Naive thymus-derived CD8-positive, alpha-beta T cell (primary cell): ENCODE measurements around the gene EGFLAM. TPM values are rescaled to one million over a fixed set of nuclear protein-coding genes. Genes with fewer than 3 reads are reported as not detected.
"Not testable (repeated sequence)": the region's sequence is repeated elsewhere in the genome, so short reads cannot be mapped to it uniquely, and the experiment has no call there.

ENCODE experiments used
- ATAC-seq, 2 donors: fragments of 150-1000 bp; cut with Tn5 transposase in 1 of 2; sonication (Bioruptor Pico), chemical (Tn5 transposase) in 1 of 2; 1 replicate in 1 of 2; 2 replicates in 1 of 2; pipeline ENCODE4 v1.10.0; 2021; ENCODE audit warnings: mild to moderate bottlenecking in 2 of 2, moderate library complexity in 2 of 2
- POLR2A ChIA-PET: fragments of 350-600 bp; sonication (Branson Sonifier 250); formaldehyde crosslinking; loops from one replicate; lab custom pipeline; 2021; ENCODE audit warnings: antibody characterized with exemption; lab: Charles Lee
- DNase-seq, 10 donors: peaks; one replicate each; pipeline versions ENCODE4 v3.0.0 to v3.0.0-alpha.2; 2020 to 2022
- H3K27ac Mint-ChIP-seq, 10 donors: one replicate each; pipeline ENCODE4 v1.8.0; 2020 to 2022; ENCODE audit warnings: mild to moderate bottlenecking in 10 of 10, mixed read lengths in 10 of 10, moderate library complexity in 4 of 10, inconsistent platforms in 1 of 10
- H3K27me3 Mint-ChIP-seq, 5 donors: one replicate each; pipeline ENCODE4 v1.8.0; 2021 to 2022; ENCODE audit warnings: mixed read lengths in 5 of 5
- H3K36me3 Mint-ChIP-seq, 3 donors: one replicate each; pipeline ENCODE4 v1.8.0; 2020 to 2022; ENCODE audit warnings: mixed read lengths in 3 of 3, mild to moderate bottlenecking in 2 of 3, inconsistent platforms in 1 of 3
- H3K4me1 Mint-ChIP-seq, 4 donors: one replicate each; pipeline ENCODE4 v1.8.0; 2021 to 2022; ENCODE audit warnings: mixed read lengths in 4 of 4
- H3K4me3 Mint-ChIP-seq, 10 donors: one replicate each; pipeline ENCODE4 v1.8.0; 2020 to 2022; ENCODE audit warnings: mild to moderate bottlenecking in 10 of 10, mixed read lengths in 10 of 10, moderate library complexity in 6 of 10, inconsistent platforms in 1 of 10
- H3K9me3 Mint-ChIP-seq, 9 donors: one replicate each; pipeline ENCODE4 v1.8.0; 2020 to 2022; ENCODE audit warnings: mixed read lengths in 9 of 9, mild to moderate bottlenecking in 3 of 9, inconsistent platforms in 1 of 9, moderate library complexity in 1 of 9
- polyA plus RNA-seq, 3 donors: library from polyadenylated mRNA; unstranded; fragments of 300-500 nt; fragmentation: Illumina TruSeq; gene quantifications; one replicate each; pipeline ENCODE4 v1.2.3, GENCODE V29; 2021
- total RNA-seq, 8 experiments: library from RNA in 2 of 8; stranded (reverse) in 2 of 8; gene quantifications; one replicate each; pipeline ENCODE4 v1.2.3 and lab custom pipeline; 2021 to 2026

The EGFLAM gene
- total and polyA plus RNA-seq, 5 experiments from 2014 or later: not detected

GRCh38 chr5:38393636-38394035 is 135.3 kb downstream of the EGFLAM start:
- Mint-ChIP-seq H3K4me1 (no peaks in the 10 kb centered on the region), H3K36me3 (no peaks in the 10 kb centered on the region), H3K27ac (no peak overlapping the region), H3K4me3 (no peak overlapping the region), H3K9me3 (peaks cover 0 to 1% (median 0%) of the 10 kb centered on the region in 9 donors), H3K27me3 (peaks cover 13 to 47% (median 15%) of the 10 kb centered on the region in 5 donors)
- POLR2A ChIA-PET: no interaction called here
- DNase-seq (no peak), ATAC-seq (no peak)

- no peak overlapping the region for H3K4me3 Mint-ChIP-seq
- POLR2A ChIA-PET: no interaction called here
- H3K9me3 Mint-ChIP-seq: peaks cover 0 to 1% (median 0%) of the 10 kb centered on the region in 9 donors
- ATAC-seq (no peak), DNase-seq (no peak)
- no peaks in the 10 kb centered on the region for H3K36me3 Mint-ChIP-seq
- no peaks in the 10 kb centered on the region for H3K4me1 Mint-ChIP-seq
- peaks cover 26 to 74% (median 35%) of the 10 kb centered on the region in 5 donors for H3K27me3 Mint-ChIP-seq
- H3K27ac Mint-ChIP-seq: peak overlapping the region in 1 of 10 donors; percentile 62
These were observed 138.4 kb downstream of the EGFLAM start for GRCh38 chr5:38396766-38397165.

DNA sequence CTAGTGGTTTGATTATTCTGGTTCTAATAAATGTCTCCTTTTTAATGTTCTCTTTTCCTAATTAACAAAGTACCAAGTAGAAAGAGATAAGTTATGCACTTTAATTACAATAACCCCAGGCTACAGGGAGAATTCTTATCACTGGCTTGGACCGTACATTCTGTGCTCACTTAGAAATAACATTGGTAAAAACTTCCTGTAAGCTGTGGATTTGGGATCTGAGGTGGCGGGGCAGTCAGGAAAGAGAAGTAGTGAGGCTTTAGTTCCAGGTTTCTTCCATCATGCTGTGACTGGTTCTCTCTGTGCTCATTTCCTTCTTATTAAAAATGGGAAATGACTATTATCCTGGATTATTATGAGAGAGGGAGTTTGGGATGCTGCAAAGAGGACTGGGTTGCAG is 142.0 kb downstream of the EGFLAM start:
- no peaks in the 10 kb centered on the region for H3K9me3 Mint-ChIP-seq
- POLR2A ChIA-PET: no interaction called here
- ATAC-seq: no peak
- no peaks in the 10 kb centered on the region for H3K36me3 Mint-ChIP-seq
- no peak overlapping the region for H3K4me3 Mint-ChIP-seq
- no peaks in the 10 kb centered on the region for H3K4me1 Mint-ChIP-seq
- no peak for DNase-seq
- H3K27me3 Mint-ChIP-seq: peaks cover 26 to 82% (median 38%) of the 10 kb centered on the region in 5 donors
- no peak overlapping the region for H3K27ac Mint-ChIP-seq

DNA sequence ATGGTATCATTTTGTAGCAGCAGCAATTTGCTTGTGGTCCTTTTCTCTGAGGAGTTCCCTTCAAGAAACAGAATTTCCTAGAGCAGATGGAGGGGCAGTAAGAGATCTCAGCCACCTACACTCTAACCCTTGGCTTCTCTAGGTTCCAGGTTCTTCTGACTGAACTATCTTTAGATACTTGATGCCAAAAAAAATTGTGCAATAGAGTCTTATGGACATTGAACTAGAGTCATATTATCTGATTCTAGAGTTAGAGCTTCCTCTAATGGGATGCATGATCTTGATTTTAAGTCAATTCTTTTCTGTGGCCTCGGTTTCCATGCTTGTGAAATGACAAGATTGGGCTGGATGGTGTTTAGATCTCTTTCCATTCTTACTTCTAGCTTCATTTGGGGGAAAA is 142.8 kb downstream of the EGFLAM start:
- Mint-ChIP-seq H3K4me3 (no peak overlapping the region), H3K27me3 (peaks cover 23 to 81% (median 39%) of the 10 kb centered on the region in 5 donors), H3K36me3 (no peaks in the 10 kb centered on the region), H3K9me3 (peaks cover 0 to 3% (median 0%) of the 10 kb centered on the region in 9 donors), H3K27ac (no peak overlapping the region), H3K4me1 (no peaks in the 10 kb centered on the region)
- POLR2A ChIA-PET: no interaction called here
- ATAC-seq (no peak), DNase-seq (no peak)

DNA sequence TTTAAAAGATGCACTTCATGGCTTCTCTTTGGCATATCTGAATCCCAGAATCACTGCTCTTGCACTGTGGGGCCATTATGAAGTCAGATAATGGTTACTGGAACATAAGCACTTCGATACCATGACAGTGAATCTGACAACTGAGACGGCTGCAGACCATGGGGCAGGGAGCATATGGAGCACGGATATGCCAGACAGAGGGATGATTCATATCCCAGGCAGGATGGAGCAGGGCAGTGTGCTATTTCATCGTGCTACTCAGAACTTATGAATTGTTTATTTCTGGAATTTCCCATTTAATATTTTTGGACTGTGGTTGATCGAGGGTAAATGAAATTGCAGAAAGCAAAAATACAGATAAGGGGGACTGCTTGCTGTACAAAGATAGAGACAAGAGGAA is 145.0 kb downstream of the EGFLAM start:
- H3K27ac Mint-ChIP-seq: no peak overlapping the region
- peaks cover 26 to 87% (median 39%) of the 10 kb centered on the region in 5 donors for H3K27me3 Mint-ChIP-seq
- H3K4me1 Mint-ChIP-seq: no peaks in the 10 kb centered on the region
- no peak overlapping the region for H3K4me3 Mint-ChIP-seq
- no peaks in the 10 kb centered on the region for H3K36me3 Mint-ChIP-seq
- DNase-seq: no peak
- peaks cover 0 to 3% (median 0%) of the 10 kb centered on the region in 9 donors for H3K9me3 Mint-ChIP-seq
- POLR2A ChIA-PET: no interaction called here
- ATAC-seq: no peak

GRCh38 chr5:38403877-38404635 is 145.7 kb downstream of the EGFLAM start:
- peaks cover 0 to 3% (median 0%) of the 10 kb centered on the region in 9 donors for H3K9me3 Mint-ChIP-seq
- ATAC-seq (no peak), DNase-seq (no peak)
- H3K4me3 Mint-ChIP-seq: no peak overlapping the region
- peaks cover 26 to 85% (median 35%) of the 10 kb centered on the region in 5 donors for H3K27me3 Mint-ChIP-seq
- no peak overlapping the region for H3K27ac Mint-ChIP-seq
- no peaks in the 10 kb centered on the region for H3K36me3 Mint-ChIP-seq
- no peaks in the 10 kb centered on the region for H3K4me1 Mint-ChIP-seq
- POLR2A ChIA-PET: no interaction called here

DNA sequence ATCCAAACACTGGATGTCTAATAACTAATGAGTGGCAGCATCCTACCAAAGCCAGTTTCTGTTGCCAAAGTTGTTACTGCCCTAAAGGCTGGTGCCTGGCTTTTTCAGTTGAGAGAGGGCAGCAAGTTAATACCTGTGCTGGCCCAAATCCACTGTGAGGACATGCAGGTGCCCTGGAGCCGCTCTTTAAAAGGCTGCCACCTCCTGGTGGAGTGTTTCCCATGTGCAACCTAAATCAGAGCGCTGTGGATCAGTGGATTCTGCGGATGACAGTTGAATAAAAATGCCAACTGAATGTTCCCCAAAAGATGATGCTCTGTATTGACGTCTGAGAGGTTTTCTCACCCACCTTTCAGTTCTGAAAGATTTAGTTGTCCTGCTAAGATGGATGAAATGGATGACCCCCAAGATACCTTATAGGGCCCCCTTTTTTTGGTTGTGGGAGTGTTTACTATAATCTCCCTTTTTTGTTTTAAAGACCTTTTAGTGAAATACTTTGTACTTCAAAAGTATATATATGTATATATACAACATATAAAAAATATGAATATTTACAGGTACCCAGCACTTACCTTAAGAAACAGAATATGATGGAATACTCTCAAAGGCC is 146.4 kb downstream of the EGFLAM start:
- Mint-ChIP-seq H3K4me1 (no peaks in the 10 kb centered on the region), H3K4me3 (no peak overlapping the region), H3K27ac (no peak overlapping the region), H3K27me3 (peaks cover 22 to 82% (median 35%) of the 10 kb centered on the region in 5 donors), H3K9me3 (peaks cover 0 to 3% (median 0%) of the 10 kb centered on the region in 9 donors), H3K36me3 (no peaks in the 10 kb centered on the region)
- DNase-seq (peak in 1 of 10 donors; percentile 5), ATAC-seq (no peak)
- POLR2A ChIA-PET: no interaction called here

DNA sequence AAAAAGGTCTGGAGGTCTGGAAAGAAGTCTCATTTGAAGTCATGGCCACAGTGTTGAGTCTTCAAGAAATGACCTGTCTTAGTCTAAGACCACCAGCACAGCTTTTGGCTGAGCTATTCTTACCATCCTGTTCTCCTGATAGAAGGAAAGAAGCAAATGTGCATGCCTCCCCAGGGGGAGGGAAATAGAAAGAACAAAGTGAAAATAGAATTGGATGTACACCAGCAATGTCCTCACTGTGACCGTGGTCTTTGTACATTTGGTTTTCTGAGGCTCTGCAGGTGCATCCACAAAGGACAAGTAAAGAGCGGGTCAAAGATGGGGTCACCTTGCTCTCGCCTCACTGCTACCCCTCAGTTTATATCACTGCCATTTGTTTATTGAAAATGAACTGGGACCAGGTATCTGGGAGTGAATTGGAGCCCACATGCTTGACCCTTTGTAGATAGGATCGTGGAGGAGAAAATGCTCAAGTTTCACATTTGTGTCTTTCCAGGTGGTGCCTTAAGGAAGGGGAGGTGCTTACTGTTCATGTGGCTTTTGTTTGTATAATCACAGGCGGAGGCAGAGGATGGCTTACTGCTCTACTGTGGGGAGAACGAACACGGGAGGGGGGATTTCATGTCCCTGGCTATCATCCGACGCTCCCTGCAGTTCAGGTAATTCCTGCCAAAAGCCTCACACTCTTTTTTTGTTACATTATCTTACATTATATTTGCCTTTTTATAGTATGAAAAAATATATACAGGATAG is 150.3 kb downstream of the EGFLAM start:
- Mint-ChIP-seq H3K4me3 (no peak overlapping the region), H3K4me1 (no peaks in the 10 kb centered on the region), H3K27ac (no peak overlapping the region), H3K27me3 (peaks cover 9 to 49% (median 20%) of the 10 kb centered on the region in 5 donors), H3K36me3 (no peaks in the 10 kb centered on the region), H3K9me3 (peaks cover 0 to 3% (median 0%) of the 10 kb centered on the region in 9 donors)
- no peak for DNase-seq
- ATAC-seq: no peak
- POLR2A ChIA-PET: no interaction called here

GRCh38 chr5:38410304-38410990 is 152.1 kb downstream of the EGFLAM start:
- POLR2A ChIA-PET: no interaction called here
- Mint-ChIP-seq H3K4me3 (no peak overlapping the region), H3K9me3 (peaks cover 0 to 3% (median 0%) of the 10 kb centered on the region in 9 donors), H3K36me3 (no peaks in the 10 kb centered on the region), H3K4me1 (no peaks in the 10 kb centered on the region), H3K27ac (no peak overlapping the region), H3K27me3 (peaks cover 14 to 52% (median 22%) of the 10 kb centered on the region in 5 donors)
- DNase-seq (no peak), ATAC-seq (no peak)

- Mint-ChIP-seq H3K27me3 (peaks cover 13 to 41% (median 23%) of the 10 kb centered on the region in 5 donors), H3K36me3 (no peaks in the 10 kb centered on the region)
- POLR2A ChIA-PET: no interaction called here
These were observed 155.3 kb downstream of the EGFLAM start for GRCh38 chr5:38413696-38414095.

DNA sequence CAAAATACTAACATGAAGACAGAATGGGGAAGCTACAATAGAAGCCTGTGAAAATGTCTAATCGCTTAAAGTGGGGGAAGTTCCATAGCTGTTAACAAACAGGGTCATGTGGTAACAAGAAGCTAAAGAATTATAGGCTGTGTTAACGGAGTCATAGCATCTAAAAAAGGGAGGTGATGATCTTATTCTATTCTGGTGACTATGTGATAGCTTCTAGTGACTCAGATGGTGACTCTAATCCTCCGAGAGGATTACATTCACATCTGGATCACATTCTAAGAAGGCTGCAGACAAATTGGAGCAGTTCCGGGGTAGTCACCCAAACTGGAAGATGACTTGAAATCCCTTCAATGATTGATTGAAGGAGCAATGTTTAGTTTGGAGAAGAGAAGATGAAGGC is 156.0 kb downstream of the EGFLAM start:
- no peak for DNase-seq
- Mint-ChIP-seq H3K9me3 (no peaks in the 10 kb centered on the region), H3K4me3 (no peak overlapping the region), H3K27me3 (peaks cover 13 to 46% (median 28%) of the 10 kb centered on the region in 5 donors), H3K4me1 (no peaks in the 10 kb centered on the region), H3K36me3 (no peaks in the 10 kb centered on the region), H3K27ac (no peak overlapping the region)
- POLR2A ChIA-PET: no interaction called here
- ATAC-seq: no peak

More at GRCh38 chr5:38413696-38414095, 155.3 kb downstream of the EGFLAM start:
- no peaks in the 10 kb centered on the region for H3K4me1 Mint-ChIP-seq
- H3K27ac Mint-ChIP-seq: no peak overlapping the region
- H3K4me3 Mint-ChIP-seq: no peak overlapping the region
- H3K9me3 Mint-ChIP-seq: no peaks in the 10 kb centered on the region
- DNase-seq (no peak), ATAC-seq (no peak)

DNA sequence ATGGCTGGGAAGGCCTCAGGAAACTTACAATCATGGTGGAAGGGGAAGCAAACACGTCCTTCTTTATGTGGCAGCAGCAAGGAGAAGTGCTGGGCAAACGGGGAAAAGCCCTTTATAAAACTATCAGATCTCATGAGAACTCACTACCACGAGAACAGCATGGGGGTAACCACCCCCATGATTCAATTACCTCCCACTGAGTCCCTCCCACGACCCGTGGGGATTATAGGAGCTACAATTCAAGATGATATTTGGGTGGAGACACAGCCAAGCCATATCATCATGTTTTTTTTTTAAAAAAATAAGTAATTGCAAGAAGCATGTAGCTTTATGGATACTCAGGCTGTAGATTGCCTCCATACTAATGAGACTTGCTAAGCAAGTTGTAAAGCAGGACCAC is 157.4 kb downstream of the EGFLAM start:
- H3K27ac Mint-ChIP-seq, POLR2A ChIA-PET, H3K9me3 Mint-ChIP-seq, ATAC-seq, DNase-seq, H3K36me3 Mint-ChIP-seq, H3K4me1 Mint-ChIP-seq, H3K4me3 Mint-ChIP-seq: not testable (repeated sequence)
- peaks cover 13 to 52% (median 29%) of the 10 kb centered on the region in 5 donors for H3K27me3 Mint-ChIP-seq
